Amniotic epithelial cell (primary cell): Measurements from ENCODE around the gene RAB3IP.
"Not testable (repeated sequence)": the region's sequence is repeated elsewhere in the genome, so short reads cannot be mapped to it uniquely, and the experiment has no call there.

ENCODE experiments used
- DNase-seq: peaks from one replicate; pipeline ENCODE4 v3.0.0-alpha.2; 2010; ENCODE audit warnings: low read depth

The RAB3IP gene

GRCh38 chr12:69756088-69756755 is 17.6 kb downstream of the RAB3IP start:
- no peak for DNase-seq

- no peak for DNase-seq
Measured at GRCh38 chr12:69758105-69758504, 19.4 kb downstream of the RAB3IP start.

- DNase-seq, result not testable (repeated sequence)
Measured at GRCh38 chr12:69759581-69759980, 20.9 kb downstream of the RAB3IP start.

- DNase-seq, result no peak
Measured at GRCh38 chr12:69765515-69765914, 26.9 kb downstream of the RAB3IP start.

- DNase-seq, result no peak
Measured at GRCh38 chr12:69766260-69766659, 27.6 kb downstream of the RAB3IP start.

- DNase-seq, result peak; percentile 40
Measured at GRCh38 chr12:69779928-69780327, 41.3 kb downstream of the RAB3IP start.

- no peak for DNase-seq
Measured at GRCh38 chr12:69783365-69783764, 44.7 kb downstream of the RAB3IP start.

GRCh38 chr12:69789351-69789750 is 50.7 kb downstream of the RAB3IP start:
- no peak for DNase-seq

- DNase-seq, result no peak
Measured at GRCh38 chr12:69792533-69792932, 53.9 kb downstream of the RAB3IP start.

- DNase-seq, result not testable (repeated sequence)
Measured at GRCh38 chr12:69807101-69807897, 68.6 kb downstream of the RAB3IP start.

- no peak for DNase-seq
Measured at GRCh38 chr12:69810870-69811498, 72.3 kb downstream of the RAB3IP start.

- DNase-seq, result no peak
Measured at GRCh38 chr12:69816082-69816481, 77.4 kb downstream of the RAB3IP start.

- no peak for DNase-seq
Measured at GRCh38 chr12:69821032-69821455, 82.4 kb downstream of the RAB3IP start.

- peak; percentile 65 for DNase-seq
Measured at GRCh38 chr12:69821456-69822159, 82.9 kb downstream of the RAB3IP start.

GRCh38 chr12:69822201-69822860 is 83.7 kb downstream of the RAB3IP start:
- no peak for DNase-seq

- DNase-seq, result no peak
Measured at GRCh38 chr12:69824028-69824427, 85.4 kb downstream of the RAB3IP start.

- no peak for DNase-seq
Measured at GRCh38 chr12:69824966-69825560, 86.4 kb downstream of the RAB3IP start, which contains the start of gene MYRFL. Gene MYRFL, plus strand, starts transcription at chr12:69825227. Its CDS starts 291 bp downstream, at chr12:69825518.

- DNase-seq, result no peak
Measured at GRCh38 chr12:69828897-69829296, 90.2 kb downstream of the RAB3IP start.

GRCh38 chr12:69833696-69834095 is 95.0 kb downstream of the RAB3IP start:
- no peak for DNase-seq

- no peak for DNase-seq
Measured at GRCh38 chr12:69834147-69834546, 95.5 kb downstream of the RAB3IP start.

- no peak for DNase-seq
Measured at GRCh38 chr12:69834576-69834975, 95.9 kb downstream of the RAB3IP start.
